ENCODE measurements around the gene ADGRF5.

GRCh38 chr6:46828939-46829338 is 92.8 kb downstream of the ADGRF5 start:
- TF ChIP-seq POLR2A (IDR thresholded peaks at IDR 0.05) (no peak), CTCF (IDR thresholded peaks at IDR 0.05) (no peak)

All from heart left ventricle (tissue), 13 donors.